ENCODE results near the gene NR0B1. TPM values are rescaled to one million over a fixed set of nuclear protein-coding genes. Genes with fewer than 3 reads are reported as not detected.

Gene NR0B1
- total and polyA plus RNA-seq, 3 donors from 2014 or later: 29.0 to 81.5 (median 60.6) TPM

DNA sequence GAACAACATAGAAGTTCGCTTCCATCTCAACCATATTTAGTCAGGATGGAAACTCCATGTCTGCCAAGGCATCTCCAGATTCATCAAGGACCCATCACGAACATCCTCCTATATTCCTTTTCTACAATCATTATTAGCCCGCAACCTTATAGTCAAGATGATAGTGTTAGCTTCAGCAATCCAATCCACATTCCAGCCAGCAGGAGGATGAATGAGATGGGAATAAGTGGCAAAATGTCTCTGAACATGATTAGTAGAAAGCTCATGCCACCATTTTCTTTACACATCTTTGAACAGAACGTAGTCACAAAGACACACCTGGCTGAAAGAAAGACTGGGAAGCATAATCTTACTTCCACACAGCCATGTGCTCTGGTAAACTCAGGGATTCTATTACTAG, 18.6 kb upstream of the NR0B1 start:
- H3K27me3 ChIP-seq: no peaks in the 10 kb centered on the region
- no peak overlapping the region for H3K27ac ChIP-seq
- H3K4me3 ChIP-seq: no peak overlapping the region
- H3K36me3 ChIP-seq (ENCODE audit: low read depth, missing control alignments): no peaks in the 10 kb centered on the region
- DNase-seq: no peak
- TF ChIP-seq POLR2A (IDR thresholded peaks at IDR 0.05) (no peak), CTCF (IDR thresholded peaks at IDR 0.05) (no peak)
- intact Hi-C loops (cut with DNase I; ENCODE audit: low total_unique reads): no loop called here
- H3K9me3 ChIP-seq: no peaks in the 10 kb centered on the region
- WGBS, 2 donors: 93 to 95% methylated on average over 4 of the region's 4 CpGs
- no peaks in the 10 kb centered on the region for H3K4me1 ChIP-seq

GRCh38 chrX:30317308-30317707, 8.1 kb upstream of the NR0B1 start:
- WGBS, 2 donors: 83 to 88% methylated on average over 1 of the region's 1 CpG
- no peaks in the 10 kb centered on the region for H3K4me1 ChIP-seq
- DNase-seq: no peak
- H3K27ac ChIP-seq: no peak overlapping the region
- no peaks in the 10 kb centered on the region for H3K36me3 ChIP-seq (ENCODE audit: low read depth, missing control alignments)
- no peaks in the 10 kb centered on the region for H3K27me3 ChIP-seq
- H3K9me3 ChIP-seq: no peaks in the 10 kb centered on the region
- TF ChIP-seq POLR2A (IDR thresholded peaks at IDR 0.05) (no peak), CTCF (IDR thresholded peaks at IDR 0.05) (no peak)
- H3K4me3 ChIP-seq: no peak overlapping the region
- intact Hi-C loops (cut with DNase I; ENCODE audit: low total_unique reads): no loop called here

GRCh38 chrX:30313322-30313721, 4.1 kb upstream of the NR0B1 start:
- Histone ChIP-seq H3K27ac (no peak overlapping the region), H3K27me3 (no peaks in the 10 kb centered on the region), H3K4me1 (no peaks in the 10 kb centered on the region), H3K4me3 (no peak overlapping the region), H3K9me3 (no peaks in the 10 kb centered on the region), H3K36me3 (ENCODE audit: low read depth, missing control alignments) (no peaks in the 10 kb centered on the region)
- TF ChIP-seq CTCF (IDR thresholded peaks at IDR 0.05) (no peak), POLR2A (IDR thresholded peaks at IDR 0.05) (no peak)
- WGBS, 2 donors: 61 to 90% methylated on average over 3 of the region's 3 CpGs
- no peak for DNase-seq
- intact Hi-C loops (cut with DNase I; ENCODE audit: low total_unique reads): no loop called here

GRCh38 chrX:30312858-30313257, 3.7 kb upstream of the NR0B1 start:
- H3K27me3 ChIP-seq: no peaks in the 10 kb centered on the region
- WGBS, 2 donors: 69 to 78% methylated on average over 5 of the region's 5 CpGs
- DNase-seq: no peak
- no peak overlapping the region for H3K4me3 ChIP-seq
- no peak for TF ChIP-seq CTCF (IDR thresholded peaks at IDR 0.05)
- no peak for TF ChIP-seq POLR2A (IDR thresholded peaks at IDR 0.05)
- intact Hi-C loops (cut with DNase I; ENCODE audit: low total_unique reads): no loop called here
- H3K27ac ChIP-seq: no peak overlapping the region
- no peaks in the 10 kb centered on the region for H3K36me3 ChIP-seq (ENCODE audit: low read depth, missing control alignments)
- no peaks in the 10 kb centered on the region for H3K9me3 ChIP-seq
- H3K4me1 ChIP-seq: no peaks in the 10 kb centered on the region

DNA sequence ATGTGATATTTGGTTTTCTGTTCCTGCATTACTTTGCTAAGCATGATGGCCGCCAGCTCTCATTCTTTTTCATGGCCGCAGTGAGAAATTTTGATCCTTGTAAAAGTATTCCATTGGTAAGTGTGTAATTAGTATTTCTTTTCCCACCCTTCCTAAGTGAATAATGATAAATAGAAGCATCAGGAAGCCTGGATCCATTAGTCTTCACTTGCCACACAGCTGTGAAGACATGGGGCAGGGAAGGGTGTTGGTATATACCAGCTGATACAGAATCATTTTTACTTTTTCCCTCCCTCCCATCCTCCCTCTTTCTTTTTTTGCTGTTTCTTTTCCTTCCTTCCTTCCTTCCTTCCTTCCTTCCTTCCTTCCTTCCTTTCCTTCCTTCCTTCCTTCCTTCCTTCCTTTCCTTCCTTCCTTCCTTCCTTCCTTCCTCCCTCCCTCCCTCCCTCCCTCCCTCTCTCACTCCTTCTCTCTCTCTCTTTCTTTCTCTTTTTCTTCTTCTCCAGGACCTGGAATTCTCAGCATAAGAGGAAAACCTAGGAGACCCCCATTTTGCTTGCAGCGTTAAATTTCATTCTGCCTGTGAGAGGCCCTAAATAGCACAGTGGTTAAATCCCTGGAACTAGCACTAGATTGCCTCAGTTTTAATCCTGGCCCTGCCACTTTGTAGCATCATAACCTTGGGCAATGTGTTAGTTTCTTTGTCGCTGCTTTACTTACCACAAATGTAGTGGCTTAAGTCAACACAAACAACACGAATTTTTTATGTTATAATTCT, 1.4 kb upstream of the NR0B1 start:
- no peak for DNase-seq
- Histone ChIP-seq H3K9me3 (no peaks in the 10 kb centered on the region), H3K36me3 (ENCODE audit: low read depth, missing control alignments) (no peaks in the 10 kb centered on the region), H3K4me1 (no peaks in the 10 kb centered on the region), H3K4me3 (no peak overlapping the region), H3K27me3 (no peaks in the 10 kb centered on the region), H3K27ac (no peak overlapping the region)
- WGBS, 2 donors: 66 to 76% methylated on average over 5 of the region's 5 CpGs
- TF ChIP-seq CTCF (IDR thresholded peaks at IDR 0.05) (no peak), POLR2A (IDR thresholded peaks at IDR 0.05) (no peak)
- intact Hi-C loops (cut with DNase I; ENCODE audit: low total_unique reads): no loop called here

Data from testis (tissue), 3 donors.